ENCODE data around the gene TEX28.
"Not testable (repeated sequence)": the region's sequence is repeated elsewhere in the genome, so short reads cannot be mapped to it uniquely, and the experiment has no call there.

TEX28 gene, protein sequence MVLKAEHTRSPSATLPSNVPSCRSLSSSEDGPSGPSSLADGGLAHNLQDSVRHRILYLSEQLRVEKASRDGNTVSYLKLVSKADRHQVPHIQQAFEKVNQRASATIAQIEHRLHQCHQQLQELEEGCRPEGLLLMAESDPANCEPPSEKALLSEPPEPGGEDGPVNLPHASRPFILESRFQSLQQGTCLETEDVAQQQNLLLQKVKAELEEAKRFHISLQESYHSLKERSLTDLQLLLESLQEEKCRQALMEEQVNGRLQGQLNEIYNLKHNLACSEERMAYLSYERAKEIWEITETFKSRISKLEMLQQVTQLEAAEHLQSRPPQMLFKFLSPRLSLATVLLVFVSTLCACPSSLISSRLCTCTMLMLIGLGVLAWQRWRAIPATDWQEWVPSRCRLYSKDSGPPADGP

DNA sequence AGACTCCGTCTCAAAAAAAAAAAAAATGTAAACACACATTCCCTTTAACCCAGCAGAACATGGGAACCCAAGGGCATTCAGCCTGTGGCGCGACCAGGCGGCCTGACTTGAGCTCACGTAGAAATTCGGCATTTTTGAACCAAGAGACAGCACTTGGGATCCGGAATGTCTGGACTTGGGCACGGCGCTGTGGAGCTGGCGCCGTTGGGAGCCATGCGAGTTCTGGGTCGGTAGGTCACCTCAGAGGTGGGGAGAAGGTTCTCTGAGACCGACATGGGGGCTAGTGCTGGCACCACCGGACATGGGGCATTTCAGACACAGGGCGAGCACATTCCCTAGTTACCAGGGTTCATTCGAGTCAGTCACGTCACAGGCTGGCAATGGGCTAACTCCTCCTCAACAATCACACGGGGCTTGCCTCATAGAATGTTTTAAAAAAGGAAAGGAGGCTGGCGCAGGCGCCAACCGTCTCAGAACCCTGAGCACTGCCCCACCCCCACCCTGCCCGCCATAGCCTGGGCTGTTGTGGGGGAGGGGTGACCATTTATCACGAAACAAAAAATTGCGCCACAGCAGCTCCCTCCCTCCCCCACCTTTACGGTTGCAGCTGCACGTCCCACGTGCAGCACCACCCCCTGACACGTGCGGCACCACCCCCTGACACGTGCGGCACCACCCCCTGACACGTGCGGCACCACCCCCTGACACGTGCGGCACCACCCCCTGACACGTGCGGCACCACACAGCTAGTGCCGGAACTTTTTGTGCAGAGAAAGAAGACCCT, at the start of gene TEX28:
Gene TEX28, minus strand, starts transcription at position 334 of the 784 bp plus-strand sequence. CDS start 3,007 bp downstream, outside the sequence.
- no peak for DNase-seq (ENCODE audit: low read depth)

- DNase-seq (ENCODE audit: low read depth) = not testable (repeated sequence)
These were observed 48.7 kb upstream of the TEX28 start for GRCh38 chrX:154343620-154344019.

DNA sequence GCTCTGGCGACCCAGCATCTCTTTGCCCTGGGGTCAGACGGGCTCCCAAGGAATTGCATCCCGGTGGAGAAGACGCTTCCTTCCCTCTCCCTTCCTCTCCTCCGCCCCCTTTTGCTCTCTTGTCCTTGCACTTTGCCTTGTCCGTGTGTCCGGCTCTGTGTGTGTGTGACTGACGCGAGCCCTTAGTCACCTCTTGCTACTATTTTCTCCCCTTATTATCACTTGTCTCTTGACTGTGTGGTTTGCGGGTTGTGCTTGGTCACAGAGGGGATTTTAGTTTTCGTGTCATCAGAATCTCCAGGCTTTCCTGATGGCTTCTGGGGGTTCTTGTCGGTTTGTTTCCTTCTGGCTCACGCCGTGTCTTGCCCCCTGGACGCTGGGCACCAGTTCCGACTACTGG, 48.1 kb upstream of the TEX28 start:
- DNase-seq (ENCODE audit: low read depth) = not testable (repeated sequence)

- not testable (repeated sequence) for DNase-seq (ENCODE audit: low read depth)
These were observed 46.7 kb upstream of the TEX28 start for GRCh38 chrX:154341399-154342298.

- no peak for DNase-seq (ENCODE audit: low read depth)
These were observed 39.6 kb upstream of the TEX28 start for GRCh38 chrX:154334496-154334895.

DNA sequence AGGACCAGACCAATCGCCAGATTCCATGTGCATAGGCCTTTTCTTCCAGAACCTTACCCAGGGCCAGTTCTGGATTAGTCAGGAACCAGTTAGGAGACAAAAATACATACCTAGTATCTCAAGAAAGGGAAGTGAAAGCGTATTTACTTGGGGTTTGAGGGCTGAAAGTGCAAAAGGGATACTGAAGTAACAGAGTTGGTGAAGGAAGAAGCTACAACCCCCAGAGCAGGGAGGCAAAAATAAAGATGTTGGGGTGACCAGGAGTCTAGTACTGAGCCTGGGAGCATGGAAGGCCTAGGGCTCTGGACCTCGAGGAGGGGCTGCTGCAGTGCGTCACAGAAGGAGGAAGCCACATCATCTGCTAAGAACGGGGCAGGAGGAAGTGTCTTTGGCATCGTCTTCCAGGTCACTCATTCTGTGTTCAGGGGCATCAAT, 38.9 kb upstream of the TEX28 start:
- DNase-seq (ENCODE audit: low read depth) = no peak

GRCh38 chrX:154333116-154333515, 38.2 kb upstream of the TEX28 start:
- DNase-seq (ENCODE audit: low read depth) = no peak

DNA sequence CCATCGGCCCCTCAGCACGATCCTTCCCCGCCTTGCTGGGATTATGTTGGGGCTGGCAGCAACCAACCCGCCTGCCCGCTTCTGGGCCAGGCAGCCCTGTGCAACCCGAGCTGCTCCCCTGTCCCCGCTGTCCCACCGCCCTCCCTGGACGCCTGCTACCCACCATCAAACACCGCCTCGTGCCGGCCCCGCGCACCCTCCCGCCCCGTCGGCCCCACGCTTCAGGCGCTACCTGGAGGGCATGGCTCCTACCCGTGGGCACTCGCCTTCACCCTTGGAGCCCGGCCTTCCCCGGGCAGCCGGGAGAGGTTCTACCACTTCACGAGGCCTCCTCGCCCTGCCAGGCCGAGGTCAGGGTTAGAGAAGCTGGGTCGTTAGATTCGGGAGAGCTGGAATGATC, 37.6 kb upstream of the TEX28 start:
- DNase-seq (ENCODE audit: low read depth) = no peak

- no peak for DNase-seq (ENCODE audit: low read depth)
These were observed 34.4 kb upstream of the TEX28 start for GRCh38 chrX:154329294-154329693.

DNA sequence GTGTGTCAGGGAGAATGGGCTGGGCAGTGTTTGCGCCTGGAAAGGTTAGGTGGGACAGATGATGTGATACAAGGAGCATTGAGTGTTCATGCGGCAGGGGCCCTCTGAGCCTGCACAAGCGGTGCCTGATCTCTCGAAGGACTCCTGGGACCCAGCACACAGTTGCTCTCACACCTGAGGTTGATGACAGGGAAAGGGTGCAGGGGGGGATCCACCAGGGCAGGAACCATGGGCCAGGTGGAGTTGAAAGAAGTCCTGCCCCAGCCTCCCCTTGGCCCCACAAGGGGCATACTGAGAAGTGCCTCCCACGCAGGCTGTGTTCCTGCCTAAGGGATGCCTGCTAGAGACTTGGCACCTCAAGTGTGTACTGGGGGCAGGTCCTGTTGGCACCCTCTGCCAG, 33.7 kb upstream of the TEX28 start:
- no peak for DNase-seq (ENCODE audit: low read depth)

DNA sequence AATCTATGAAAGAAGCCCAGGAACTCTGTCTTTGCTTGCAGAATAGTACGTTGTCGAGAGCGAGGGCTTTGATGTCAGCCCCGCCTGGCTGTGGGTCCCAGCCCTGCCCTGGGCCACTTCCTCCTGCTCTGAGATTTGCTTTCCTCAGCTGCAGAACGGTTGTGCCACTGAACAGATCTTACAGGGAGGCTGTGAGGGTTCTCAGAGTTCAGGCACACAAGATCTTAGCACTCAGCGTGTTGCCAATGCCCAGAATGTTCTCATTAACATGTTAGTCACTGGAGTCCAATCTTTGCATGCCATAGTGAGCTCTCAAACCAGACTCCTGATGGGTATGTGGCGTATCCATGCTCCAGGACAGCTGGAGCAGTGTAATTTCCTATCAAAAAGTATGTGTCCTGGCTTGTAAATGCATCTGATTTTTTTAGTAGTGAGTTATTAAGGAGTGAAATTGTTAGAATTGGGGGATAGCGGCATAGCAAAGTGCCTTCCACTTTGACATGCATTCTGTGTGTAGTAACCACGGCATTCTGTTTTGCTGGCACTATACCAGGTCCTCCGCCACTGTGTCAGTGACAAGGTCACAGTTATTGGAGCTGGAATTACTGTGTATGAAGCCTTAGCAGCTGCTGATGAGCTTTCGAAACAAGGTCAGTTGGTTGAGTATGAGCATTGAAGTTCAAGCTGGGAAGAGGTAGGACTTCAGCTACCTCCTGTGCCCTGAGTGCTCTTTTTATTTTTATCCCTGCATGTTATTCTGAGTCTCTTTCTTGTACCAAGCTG, 32.3 kb upstream of the TEX28 start:
- peak; percentile 46 for DNase-seq (ENCODE audit: low read depth)

GRCh38 chrX:154325541-154325940, 30.6 kb upstream of the TEX28 start:
- DNase-seq (ENCODE audit: low read depth) = no peak

DNA sequence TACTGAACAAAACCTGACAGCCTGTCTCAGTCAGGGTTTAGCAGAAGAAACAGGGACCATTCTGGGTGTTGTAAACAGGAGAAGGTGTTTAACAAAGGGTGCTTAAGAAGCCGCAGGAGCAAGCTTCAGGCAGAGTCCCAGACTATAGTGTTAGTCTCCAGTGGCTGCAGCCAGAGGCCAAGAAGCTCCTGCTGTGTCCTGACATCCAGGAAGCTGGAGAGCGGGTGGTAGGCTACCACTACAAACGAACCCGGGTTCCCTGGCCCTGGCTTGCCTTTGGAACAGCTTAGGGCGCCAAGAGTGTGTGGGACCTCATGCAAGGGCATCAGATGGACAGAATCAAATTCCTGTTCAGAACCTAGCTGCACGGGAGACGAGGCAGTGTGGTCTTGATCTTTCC, 28.6 kb upstream of the TEX28 start:
- no peak for DNase-seq (ENCODE audit: low read depth)

GRCh38 chrX:154322890-154323289, 28.0 kb upstream of the TEX28 start:
- no peak for DNase-seq (ENCODE audit: low read depth)

DNA sequence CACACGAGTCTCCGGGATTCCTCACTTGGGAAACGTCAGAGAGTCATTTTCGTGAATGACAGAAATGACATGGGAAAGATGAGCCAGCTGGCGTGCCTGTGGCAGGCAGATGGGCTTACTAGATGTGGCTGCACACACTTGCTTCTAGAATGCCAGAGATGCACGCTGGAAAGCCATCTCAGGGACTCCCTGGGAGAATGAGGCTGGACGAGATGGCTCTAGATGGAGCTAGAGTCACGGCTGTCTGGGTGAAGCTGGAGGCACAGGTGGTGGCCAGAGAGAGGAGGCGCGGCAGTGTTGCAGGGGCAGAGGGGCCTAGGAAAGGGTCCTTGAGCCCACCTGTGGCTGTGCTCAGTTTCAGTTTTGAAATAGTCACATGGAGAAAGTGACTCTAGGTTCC, 26.7 kb upstream of the TEX28 start:
- DNase-seq (ENCODE audit: low read depth) = no peak

DNA sequence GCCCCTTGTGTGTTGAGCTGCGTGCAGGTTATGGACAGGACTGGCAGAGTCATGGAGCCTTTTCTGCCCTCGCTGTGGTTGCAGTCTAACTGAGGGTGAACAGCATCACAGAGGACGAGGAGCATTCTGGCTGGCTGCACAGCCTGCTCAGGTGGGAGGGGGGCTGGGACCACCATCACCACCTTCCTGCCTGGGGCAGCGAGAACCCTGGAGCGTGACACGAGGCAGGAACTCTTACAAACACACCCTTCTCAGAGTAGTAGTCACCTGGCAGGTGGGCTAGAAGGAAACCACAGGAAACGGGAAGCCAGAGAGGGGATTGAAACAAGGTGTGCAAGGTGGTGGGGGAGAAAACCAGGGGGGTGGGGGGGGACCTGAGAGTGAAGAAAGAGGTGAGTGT, 26.2 kb upstream of the TEX28 start:
- no peak for DNase-seq (ENCODE audit: low read depth)

DNA sequence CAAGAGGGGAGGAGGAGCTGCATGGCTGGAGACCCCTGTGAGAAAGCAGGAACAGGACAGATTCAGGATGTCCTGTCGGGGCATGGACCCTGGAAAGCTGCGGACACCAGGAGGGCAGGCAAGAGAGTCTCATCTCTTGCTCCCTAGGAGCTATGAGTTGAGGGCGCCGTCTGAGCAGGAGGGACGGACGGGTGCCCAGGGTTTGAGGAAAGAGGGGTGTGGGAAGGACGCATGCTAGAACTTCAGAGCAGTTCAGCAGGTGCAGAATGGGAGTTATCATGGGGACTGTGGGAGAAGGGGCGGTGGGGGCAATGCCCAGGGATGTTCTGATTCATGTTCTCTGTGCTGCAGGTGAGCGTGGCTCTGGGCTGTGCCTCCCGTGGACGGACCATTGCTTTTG, 25.5 kb upstream of the TEX28 start:
- no peak for DNase-seq (ENCODE audit: low read depth)

GRCh38 chrX:154317391-154317995, 22.6 kb upstream of the TEX28 start:
- DNase-seq (ENCODE audit: low read depth) = no peak

DNA sequence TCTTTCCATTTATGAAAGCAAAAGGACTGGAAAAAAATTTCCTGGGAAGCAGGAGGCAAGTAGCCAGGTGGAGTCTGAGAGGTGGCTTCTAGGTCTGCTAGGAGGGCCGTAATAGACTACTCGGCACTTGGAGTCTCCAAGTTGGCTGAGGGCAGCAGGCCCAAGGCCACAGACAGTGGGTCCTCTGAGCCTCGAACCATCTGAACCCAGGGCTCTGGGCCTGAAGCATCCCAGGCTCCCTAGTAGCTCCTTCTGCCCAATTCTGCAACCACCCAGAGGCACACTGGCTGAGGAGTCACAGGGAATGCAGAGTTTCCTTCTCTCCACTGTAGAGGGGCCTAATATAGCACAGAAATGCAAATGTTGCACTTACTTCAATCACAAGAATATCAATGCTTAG, 20.5 kb upstream of the TEX28 start:
- no peak for DNase-seq (ENCODE audit: low read depth)

DNA sequence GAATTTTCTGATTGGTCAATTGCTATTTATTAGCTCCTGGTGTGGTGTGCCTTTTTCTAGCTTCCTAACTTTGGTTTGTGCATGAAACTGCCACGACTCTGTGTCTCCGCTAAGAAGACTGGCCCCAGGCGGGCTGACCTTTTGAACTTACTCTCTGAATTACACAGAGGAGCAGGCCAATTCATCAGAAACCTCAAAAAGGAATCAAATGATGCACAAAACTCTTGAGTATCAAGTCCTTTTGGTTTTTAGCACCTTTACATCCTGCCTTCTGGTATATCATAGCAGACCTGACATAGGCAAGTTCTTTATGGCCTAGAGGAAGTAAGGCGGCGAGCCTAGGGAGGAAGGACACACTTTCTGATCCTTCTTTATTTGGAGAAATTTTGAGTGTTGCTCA, 18.2 kb upstream of the TEX28 start:
- DNase-seq (ENCODE audit: low read depth) = no peak

DNA sequence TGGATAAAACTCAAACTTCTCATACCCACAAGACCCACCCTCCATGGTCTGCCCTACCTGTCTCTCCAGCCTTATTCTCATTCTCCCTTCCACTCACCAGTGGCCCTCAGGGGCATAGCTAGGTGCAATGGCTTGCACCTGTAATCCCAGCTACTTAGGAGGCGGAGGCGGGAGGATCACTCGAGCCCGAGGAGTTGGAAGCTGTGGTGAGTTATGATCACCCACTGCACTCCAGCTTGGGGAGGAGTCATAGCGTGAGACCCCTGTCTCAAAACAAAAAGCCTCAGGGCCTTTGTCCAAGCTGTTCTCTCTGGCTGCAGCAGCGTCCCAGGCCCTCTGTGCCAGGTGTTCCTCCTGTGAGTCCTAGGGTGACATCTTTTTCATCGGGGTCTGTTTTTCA, 17.2 kb upstream of the TEX28 start:
- DNase-seq (ENCODE audit: low read depth) = no peak

All from activated T-helper 1 cell treated with Interleukin-2 at 50 U/mL for 16 hours (primary cell).